Renal cortical epithelial cell (primary cell): ENCODE results near the gene SURF2. TPM values are rescaled to one million over a fixed set of nuclear protein-coding genes. Genes with fewer than 3 reads are reported as not detected.
"Not testable (repeated sequence)": the region's sequence is repeated elsewhere in the genome, so short reads cannot be mapped to it uniquely, and the experiment has no call there.

ENCODE experiments used
- DNase-seq: peaks from one replicate; pipeline ENCODE4 v3.0.0-alpha.2; 2011; ENCODE audit warnings: low read depth
- total RNA-seq: library from RNA; depleted of rRNA; stranded (reverse); fragments of >200 nt; gene quantifications from 2 replicates; pipeline ENCODE4 v1.2.3, GENCODE V29; 2014

Gene SURF2
- 9.9 and 32.3 TPM in 2 replicates for total RNA-seq

DNA sequence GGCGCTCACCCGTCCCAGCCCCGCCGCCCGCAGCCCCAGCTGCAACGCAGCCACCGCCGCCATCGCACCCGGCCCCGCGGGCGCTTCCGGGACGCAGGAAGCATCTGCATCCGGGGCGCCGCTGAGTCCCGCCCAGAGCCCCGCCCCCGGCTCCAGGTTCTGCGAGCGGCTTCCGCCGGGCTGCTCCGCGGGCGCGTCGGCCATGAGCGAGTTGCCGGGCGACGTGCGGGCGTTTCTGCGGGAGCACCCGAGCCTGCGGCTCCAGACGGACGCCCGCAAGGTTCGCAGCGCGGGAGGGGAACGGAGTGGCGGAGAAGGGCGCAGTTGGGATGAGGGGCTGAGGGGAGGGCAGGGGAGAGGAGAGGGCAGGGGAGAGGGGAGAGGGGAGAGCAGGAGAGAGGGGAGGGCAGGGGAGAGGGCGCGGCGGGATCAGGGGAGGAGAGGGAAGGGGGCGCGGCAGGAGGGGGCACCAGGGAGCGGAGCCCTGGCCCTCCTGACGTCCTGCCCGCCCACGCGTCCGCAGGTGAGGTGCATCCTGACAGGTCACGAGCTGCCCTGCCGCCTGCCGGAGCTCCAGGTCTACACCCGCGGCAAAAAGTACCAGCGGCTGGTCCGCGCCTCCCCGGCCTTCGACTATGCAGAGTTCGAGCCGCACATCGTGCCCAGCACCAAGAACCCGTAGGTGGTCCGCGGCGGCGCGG is at the start of gene SURF2, which contains the start of gene SURF1:
SURF2 (plus strand) TSS at position 160 of the 701 bp plus-strand sequence; CDS start at position 203, 43 bp downstream.
SURF1 (minus strand) TSS at position 97 of the 701 bp plus-strand sequence; CDS start at position 63, 34 bp downstream.
- peak; percentile 49 for DNase-seq

DNA sequence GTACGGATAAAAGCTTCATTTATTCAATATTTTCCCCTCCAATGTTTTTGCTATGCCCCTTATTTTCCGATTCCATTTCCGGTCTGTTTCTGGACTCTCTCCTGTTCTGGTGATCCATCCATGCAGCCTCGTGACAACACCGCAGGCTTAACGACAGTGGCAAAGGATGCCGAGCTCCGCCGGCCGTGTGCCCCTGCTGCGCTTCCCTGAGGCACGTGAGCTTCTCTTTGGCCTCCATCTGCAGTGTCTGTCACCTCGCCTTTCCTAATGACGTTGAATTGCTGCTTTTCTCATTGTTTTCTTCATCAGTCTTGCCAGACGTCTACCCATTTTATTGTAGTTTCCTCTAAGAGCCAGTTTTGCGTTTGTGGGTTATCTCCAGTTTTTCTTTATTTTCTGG is 49.0 kb upstream of the SURF2 start:
- no peak for DNase-seq

DNA sequence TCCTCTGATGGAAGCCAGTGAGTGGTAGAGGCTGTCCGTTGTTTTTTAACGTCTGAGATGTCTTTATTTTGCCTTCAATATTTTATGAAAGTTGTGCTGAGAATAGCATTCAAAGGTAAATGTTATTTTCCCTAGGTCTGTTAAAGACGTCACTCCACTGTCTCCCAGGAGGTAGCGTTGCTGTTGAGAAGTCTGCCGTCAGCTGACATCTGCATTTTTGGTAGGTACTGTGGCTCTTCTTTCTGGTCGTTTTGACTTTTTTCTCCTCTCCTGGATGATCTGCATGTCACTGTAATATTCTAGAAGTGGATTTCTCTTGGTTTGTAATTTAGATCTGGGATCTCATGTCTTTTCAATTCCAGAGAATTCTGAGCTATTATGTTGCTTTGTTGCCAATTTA is 46.7 kb upstream of the SURF2 start:
- DNase-seq: no peak

DNA sequence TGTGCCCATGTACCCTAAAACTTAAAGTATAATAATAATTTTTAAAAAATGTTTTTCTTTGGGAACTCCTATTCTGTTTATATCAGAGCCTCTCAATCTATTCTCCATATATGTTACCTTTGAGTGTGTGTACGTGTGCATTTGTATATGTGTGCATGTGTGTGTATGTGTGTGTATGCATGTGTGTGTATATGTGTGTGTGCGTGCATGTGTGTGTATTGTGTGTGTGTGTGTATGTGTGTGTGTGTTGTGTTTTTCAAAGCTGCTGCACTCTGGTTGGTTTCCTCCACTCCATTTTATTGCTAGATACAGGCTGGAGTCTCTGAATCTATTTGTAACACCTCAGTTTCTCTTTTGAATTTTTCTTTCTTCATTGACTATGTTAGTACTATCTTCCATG is 40.4 kb upstream of the SURF2 start:
- no peak for DNase-seq

DNA sequence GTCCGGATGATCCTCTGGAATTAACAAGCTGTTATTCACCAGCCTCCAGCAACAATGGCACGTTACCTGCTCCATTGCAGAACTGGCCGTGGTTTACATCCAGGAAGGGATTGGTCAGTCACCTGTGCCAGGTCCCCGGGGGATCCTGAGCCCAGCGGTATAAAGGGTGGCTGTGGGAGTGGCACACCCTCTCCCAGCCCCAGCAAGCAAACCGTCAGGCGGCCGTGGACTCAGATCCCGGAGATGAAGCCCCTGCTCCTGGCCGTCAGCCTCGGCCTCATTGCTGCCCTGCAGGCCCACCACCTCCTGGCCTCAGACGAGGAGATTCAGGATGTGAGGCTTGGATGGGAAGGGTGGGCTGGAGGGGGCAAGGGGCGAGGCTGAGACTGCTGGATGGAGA is 38.8 kb upstream of the SURF2 start:
- not testable (repeated sequence) for DNase-seq

DNA sequence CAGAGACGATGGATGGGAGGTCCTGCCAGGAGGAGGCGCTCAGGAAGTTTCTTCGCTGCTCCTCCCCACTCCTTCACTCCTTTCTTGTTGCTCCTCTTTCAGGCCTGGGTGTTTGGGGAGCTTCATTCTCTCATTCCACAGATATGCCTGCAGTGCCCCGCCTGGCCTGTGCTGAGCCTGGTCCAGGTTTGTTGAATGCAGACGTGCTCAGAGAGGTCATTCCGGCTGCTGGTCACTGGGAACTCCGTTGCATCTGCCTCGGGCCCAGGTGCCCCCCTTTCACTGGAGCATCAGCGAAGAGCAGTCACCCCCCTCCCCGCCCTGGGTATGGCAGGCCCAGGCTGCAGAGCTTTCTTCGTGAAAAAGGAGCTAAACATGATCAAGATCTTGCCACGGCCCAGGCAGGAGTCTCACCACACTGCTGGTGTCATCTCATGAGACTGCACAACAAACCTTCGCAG is 35.9 kb upstream of the SURF2 start:
- no peak for DNase-seq

DNA sequence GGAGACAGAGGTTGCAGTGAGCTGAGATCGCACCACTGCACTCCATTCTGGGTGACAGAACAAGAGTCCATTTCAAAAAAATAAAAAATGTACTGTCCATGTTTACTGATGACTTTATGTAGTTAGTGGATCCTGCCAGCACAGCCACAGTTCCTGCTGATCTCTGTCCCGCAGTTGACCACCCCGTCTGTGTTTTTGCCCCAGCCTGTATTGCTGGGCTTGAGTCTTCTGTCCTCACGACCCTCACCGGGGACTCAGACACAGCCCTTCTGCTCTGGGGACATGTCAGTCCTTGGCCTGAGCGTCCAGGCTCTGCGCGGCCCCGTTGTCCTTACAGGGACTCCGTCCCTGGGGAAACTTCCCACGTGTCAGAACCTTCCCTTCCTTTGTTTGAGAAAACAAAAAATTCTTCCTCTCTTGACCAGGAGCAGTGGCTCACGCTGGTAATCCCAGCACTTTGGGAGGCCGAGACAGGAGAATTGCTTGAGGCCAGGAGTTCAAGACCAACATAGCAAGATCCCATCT is 34.9 kb upstream of the SURF2 start:
- DNase-seq: no peak

DNA sequence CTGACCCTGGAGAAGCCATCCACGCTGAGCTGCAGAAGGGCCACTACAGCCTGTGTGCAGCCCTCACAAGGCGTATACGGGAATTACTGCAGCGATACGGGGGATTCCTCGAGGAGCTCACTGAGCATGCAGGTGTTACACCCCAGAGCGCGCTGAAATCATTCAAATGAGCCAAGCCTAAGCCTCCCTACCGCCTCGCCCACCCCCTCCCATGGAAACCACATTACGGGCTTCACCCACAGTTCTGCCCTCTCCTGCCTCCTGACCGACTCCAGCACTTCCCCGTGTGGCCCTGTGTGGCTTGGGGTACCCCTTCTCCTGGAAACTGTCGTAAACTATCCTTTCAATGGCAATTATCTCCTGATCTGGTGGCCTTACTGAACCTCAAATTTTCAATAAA is 33.6 kb upstream of the SURF2 start:
- DNase-seq: no peak

DNA sequence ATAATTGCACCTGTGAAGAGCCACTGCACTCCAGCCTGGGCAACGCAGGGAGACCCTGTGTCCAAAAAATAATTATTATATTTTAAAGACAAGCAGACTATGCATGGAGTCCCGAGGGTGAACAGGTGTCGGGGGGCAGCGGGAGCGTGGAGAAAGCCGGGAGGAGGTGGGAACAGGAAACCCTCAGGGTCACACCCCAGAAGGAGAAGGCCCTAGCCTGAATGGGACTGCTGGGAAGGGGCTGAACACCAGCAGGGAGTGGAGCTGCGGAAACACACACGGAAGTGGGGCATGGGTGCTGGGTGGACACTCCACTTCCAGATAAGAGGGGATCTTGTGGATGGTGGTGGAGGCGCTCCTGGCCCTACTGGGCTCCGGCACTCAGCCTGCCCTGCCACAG is 33.1 kb upstream of the SURF2 start:
- DNase-seq: no peak

DNA sequence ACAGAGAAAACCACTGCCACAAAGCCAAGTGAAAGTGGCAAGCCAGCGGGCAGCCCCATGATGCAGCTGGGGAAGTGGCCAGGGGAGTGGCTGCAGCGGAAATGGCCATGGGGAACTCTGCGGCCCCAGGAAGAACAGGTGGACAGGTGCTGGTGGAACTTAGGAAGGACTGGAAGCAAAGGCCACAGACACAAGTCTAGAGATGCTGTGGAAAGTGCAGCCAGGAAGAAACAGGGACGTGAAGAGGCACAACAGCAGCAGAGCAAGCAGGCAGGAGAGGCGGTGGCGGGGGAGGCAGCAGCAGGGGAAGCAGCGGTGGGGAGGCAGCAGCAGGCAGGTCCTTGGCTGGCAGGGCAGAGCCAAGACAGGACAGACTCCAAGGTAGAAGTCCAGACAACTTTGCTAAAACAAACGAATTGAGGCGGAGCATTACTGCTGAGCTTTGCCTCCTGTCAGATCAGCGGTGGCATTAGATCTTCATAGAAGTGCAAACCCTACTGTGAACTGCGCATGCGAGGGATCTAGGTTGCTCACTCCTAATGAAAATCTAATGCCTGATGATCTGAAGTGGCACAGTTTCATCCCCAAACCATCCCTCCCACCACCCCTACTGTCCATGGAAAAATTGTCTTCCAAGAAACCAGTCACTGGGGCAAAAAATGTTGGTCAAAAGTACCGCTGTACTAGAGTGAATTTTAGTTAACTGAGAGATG is 32.2 kb upstream of the SURF2 start:
- DNase-seq: no peak

DNA sequence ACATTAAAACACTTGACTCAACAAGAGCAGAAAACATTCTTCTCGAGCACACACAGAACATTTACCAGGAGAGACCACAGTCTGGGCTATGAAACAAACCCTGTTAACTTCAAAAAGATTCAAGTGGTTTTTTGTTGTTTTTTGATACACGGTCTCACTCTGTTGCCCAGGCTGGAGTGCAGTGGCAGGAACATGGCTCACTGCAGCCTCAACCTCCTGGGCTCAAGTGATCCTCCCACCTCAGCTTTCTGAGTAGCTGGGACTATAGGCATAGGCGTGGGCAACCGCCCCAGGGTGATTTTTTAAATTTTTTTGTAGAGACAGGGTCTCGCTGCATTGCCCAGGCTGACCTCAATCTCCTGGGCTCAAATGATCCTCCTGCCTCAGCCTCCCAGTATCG is 29.3 kb upstream of the SURF2 start:
- not testable (repeated sequence) for DNase-seq

DNA sequence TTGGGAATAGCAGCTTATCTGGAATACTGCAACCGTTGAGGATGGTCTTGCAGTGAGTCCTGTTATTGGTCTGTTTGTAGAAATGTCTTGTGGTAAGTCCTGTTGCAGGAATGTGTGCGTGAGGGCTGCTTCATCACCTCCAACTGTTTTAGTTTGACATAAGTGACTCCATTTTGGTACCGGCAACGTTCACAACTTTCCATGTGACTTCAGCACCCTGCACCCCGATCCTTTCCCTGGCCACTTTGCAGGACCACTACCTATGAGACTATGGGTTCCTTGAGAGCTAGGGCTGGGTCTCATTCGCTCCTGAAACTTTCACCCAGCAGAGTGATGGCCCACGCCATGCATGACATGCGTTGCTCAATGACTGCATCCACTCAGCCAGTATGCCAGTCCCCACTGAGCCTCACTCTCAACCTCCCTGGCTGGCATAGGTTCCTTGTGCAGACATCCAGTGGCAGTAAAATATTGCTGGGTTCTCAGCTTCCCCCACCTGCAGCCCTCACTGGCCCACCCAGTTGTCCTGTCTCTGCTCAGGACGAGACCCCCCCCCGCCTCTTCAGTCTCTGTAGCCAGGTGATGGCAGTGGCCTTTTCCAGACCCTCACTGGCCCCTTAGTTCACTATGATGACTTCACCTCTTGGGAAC is 28.4 kb upstream of the SURF2 start:
- DNase-seq: no peak

DNA sequence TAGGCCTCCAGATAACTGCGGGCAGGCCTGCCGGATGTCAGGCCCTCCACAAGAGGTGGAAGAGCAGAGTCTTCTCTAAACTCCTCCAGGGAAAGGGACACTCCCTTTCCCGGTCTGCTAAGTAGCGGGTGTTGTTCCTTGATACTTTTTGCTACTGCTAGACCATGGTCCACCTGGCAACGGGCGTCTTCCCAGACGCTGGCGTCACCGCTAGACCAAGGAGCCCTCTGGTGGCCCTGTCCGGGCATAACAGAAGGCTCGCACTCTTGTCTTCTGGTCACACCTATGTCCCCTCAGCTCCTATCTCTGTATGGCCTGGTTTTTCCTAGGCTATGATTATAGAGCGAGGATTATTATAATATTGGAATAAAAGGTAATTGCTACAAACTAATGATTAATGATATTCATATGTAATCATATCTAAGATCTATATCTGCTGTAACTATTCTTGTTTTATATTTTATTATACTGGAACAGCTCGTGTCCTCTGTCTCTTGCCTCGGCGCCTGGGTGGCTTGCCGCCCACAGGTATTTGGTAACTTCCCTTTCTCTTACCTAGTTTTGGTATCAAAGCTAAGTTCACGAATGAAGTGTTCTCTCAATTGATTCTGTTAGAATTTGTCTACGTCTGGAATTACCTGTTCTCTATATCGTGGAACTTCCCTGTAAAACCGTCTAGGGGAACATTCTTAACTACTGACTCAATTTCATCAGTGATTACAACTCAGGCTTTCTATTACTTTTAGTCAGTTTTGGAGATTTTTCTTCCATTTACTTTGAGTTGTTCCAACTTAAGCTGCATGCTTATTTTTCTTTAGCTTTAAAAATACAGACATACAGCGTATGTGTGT is 26.8 kb upstream of the SURF2 start:
- peak; percentile 30 for DNase-seq

DNA sequence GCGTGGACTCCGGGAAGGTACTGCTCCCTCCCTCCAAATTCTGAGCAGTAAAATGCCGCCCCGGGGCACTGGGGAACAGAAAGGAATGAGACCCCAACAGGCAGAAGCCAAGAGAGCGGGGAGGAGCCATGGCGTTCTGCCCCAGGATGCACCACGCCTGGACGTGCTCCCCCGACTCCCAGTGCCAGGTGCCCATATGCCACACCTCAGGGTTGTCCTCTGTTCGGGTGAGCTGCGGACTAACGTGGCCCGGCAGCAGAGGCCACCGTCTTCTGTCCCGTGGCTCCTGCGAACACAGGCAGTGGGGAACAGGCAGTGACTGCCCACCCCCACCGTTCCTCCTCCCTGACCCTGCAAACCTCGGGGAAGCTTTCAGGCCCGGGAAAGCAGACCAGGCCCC is 25.1 kb upstream of the SURF2 start:
- DNase-seq: no peak

DNA sequence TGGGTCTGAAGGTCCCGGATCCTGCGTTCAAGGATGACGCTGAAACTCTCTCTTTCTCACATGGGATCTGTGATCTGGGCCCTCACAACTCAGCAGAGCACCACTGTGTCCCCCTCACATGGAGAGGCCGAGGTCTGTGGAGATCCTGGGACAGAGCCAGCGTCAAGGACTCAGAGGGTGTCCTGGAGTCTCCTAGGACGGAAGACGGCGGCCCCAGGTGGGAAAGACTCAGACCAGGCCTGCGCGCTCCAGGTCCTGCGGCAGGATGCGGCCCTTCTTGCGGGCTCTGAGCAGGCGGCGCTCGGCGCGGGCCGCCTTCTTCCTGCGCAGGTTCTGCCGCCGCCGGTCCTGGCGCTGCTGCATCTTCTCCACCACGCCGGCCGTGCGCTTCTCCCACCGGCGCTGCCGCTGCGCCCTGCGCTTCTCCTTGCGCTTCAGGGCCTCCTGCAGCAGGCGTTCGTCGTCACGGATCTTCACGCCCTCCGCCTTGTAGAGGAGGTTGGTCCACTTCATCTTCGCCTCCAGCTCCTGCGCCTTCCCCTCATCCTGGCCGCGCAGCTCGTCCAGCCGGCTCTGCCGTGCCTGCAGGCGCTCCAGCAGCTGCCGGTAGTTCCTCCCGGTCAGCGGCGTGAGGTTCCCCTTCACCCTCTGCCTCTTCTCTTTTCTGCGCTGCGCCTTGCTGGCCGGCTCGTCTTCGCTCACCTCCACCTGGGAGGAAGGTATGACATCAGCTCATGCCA is 24.5 kb upstream of the SURF2 start:
- no peak for DNase-seq

DNA sequence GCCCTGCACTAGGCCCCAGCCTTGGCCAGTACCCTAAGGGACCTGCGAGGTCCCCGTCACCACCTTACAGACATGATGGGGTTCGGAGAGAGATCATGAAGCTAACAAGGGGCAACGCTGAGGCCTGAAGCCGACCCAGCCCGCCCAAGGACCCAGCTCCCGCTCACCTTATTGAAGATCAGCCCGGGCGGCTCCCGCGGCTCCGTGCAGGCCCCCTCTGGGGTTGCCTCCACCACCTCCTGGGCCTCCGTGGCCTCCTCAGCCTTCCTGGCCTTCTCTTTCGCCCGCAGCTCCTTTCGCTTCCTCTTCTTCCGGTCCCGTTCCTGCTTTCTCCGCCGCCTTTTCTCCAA is 24.0 kb upstream of the SURF2 start:
- no peak for DNase-seq

DNA sequence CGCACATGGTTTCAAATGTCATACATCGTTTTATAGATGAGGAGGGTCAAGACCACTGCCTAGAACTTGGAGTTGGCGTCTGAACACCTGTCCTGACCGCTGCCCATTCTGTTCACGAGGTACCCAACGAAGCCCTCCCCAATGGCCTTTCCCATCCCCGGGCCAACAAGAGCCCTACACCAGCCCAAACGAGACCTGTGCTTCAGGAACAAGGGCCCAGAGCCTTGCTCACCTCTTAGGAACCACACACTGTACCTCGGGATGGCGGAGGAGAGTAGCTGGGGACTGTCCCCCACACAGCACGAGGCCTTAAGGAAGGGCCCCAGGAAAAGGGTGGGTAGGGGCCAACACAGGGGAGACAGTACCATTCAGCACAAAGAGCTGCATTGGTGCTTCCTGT is 23.3 kb upstream of the SURF2 start:
- no peak for DNase-seq

DNA sequence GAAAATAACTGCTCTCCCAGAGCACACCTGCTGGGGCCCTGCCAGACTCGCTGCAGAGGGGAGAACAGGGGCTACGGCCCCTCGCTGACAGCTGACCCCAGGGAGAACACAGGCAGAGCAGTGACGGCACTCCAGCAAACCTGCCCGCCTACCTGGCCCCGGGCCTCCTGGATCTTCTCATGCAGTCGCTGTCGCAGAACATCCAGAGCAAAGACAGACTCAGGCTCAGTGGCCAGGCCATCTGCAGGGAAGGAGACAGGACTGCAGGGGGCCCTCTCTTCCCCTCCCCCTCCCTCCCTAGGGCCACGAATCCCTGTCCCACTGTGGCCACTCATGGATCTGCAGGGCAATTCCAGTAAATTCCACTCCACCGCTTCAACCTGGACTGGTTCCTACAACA is 22.8 kb upstream of the SURF2 start:
- no peak for DNase-seq

DNA sequence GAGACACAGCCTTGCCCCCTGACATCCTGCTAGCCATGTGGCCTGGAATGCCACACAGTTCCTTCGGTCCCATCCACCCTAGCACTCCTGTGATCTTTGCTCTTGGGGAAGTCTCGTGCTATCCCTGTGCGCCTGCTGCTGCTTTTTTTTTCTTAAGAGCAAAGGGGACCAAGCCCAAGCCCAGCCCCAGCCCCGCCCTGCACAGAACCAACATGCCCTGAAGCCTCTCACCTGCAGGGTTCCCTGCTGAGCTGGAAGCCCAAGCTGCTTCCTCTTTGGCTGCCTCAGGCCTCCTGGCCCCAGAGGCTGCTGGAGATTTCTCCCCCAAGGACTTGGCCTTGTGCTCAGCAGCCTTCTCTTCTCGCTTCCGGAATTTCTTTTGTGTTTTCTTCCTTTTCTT is 22.2 kb upstream of the SURF2 start:
- no peak for DNase-seq

DNA sequence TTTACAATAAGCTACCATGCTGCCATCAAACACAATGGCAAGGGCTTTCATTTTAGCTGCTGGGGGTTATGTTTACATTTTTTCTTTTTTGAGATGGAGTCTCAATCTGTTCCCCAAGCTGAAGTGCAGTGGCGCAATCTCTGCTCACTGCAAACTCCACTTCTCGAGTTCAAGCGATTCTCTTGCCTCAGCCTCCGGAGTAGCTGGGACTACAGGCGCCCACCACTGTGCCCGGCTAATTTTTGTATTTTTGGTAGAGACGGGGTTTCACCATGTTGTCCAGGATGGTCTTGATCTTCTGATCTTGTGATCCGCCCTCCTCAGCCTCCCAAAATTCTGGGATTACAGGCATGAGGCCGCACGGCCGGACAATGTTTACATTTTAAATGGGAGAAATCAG is 21.5 kb upstream of the SURF2 start:
- DNase-seq: not testable (repeated sequence)
